Muscle layer of duodenum (tissue), 2 donors: ENCODE results near the gene TMTC3.

Source experiments
- H3K27ac ChIP-seq: one replicate; pipeline ENCODE4 v1.7.0; 2013; ENCODE audit warnings: mild to moderate bottlenecking, low read length
- H3K27me3 ChIP-seq: one replicate; pipeline ENCODE4 v1.7.0; 2013; ENCODE audit warnings: low read depth, mild to moderate bottlenecking, control low read depth, low read length
- H3K36me3 ChIP-seq, 2 donors: one replicate each; pipeline ENCODE4 v1.7.0; 2013; ENCODE audit warnings: low read length in 2 of 2, control low read depth in 1 of 2, mild to moderate bottlenecking in 1 of 2; ENCODE audit not compliant: insufficient read depth in 2 of 2, control insufficient read depth in 1 of 2
- H3K4me1 ChIP-seq, 2 donors: one replicate each; pipeline ENCODE4 v1.7.0; 2013; ENCODE audit warnings: low read length in 2 of 2, mild to moderate bottlenecking in 2 of 2, control low read depth in 1 of 2, moderate library complexity in 1 of 2; ENCODE audit not compliant: insufficient read depth in 2 of 2, control insufficient read depth in 1 of 2
- H3K4me3 ChIP-seq, 2 donors: one replicate each; pipeline ENCODE4 v1.7.0; 2013; ENCODE audit warnings: low read length in 2 of 2, low read depth in 1 of 2, mild to moderate bottlenecking in 1 of 2
- H3K9me3 ChIP-seq, 2 donors: one replicate each; pipeline ENCODE4 v1.7.0; 2013; ENCODE audit warnings: low read length in 2 of 2, control low read depth in 1 of 2, mild to moderate bottlenecking in 1 of 2; ENCODE audit not compliant: control insufficient read depth in 1 of 2
- donor health status: healthy.

The TMTC3 gene

GRCh38 chr12:88247241-88247643 is 105.1 kb downstream of the TMTC3 start:
- Histone ChIP-seq H3K27ac (no peak overlapping the region), H3K4me3 (no peak overlapping the region), H3K36me3 (peaks cover 0 to 4% of the 10 kb centered on the region in 2 donors), H3K27me3 (no peaks in the 10 kb centered on the region), H3K9me3 (no peaks in the 10 kb centered on the region), H3K4me1 (peaks cover 0 to 6% of the 10 kb centered on the region in 2 donors)

GRCh38 chr12:88248606-88249005 is 106.5 kb downstream of the TMTC3 start:
- Histone ChIP-seq H3K9me3 (no peaks in the 10 kb centered on the region), H3K36me3 (no peaks in the 10 kb centered on the region), H3K27me3 (no peaks in the 10 kb centered on the region), H3K4me3 (no peak overlapping the region), H3K27ac (no peak overlapping the region), H3K4me1 (peaks cover 0 to 17% of the 10 kb centered on the region in 2 donors)
